Pons (tissue), 1 donor: ENCODE data around the gene UBAP1.
A peak's percentile ranks its signal among the peaks of the same experiment; 100 is the strongest.
"Not testable (repeated sequence)": the region's sequence is repeated elsewhere in the genome, so short reads cannot be mapped to it uniquely, and the experiment has no call there.

Source experiments
- DNase-seq: peaks from one replicate; pipeline ENCODE4 v3.0.0-alpha.2; 2016; ENCODE audit warnings: low spot score

UBAP1 gene

GRCh38 chr9:34226144-34226760, 47.4 kb downstream of the UBAP1 start:
- not testable (repeated sequence) for DNase-seq

DNA sequence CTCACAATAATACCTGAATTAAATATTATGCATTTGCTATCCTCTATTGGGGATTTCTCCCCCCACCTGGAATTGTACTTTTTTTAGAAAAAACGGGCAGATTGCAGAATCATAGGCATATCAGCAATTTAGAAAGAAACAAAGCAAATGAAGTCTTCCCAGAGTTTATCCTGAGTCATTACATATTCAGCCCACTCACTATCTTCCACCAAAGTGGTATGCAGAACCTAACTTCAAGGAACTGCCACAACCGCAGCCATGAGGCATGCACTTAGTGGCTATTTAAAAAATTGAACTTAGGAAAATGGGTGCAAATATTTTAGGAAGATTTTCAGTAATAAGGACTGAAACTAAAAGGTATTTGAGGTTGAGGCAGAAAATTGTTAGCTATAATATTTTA, 48.6 kb downstream of the UBAP1 start:
- no peak for DNase-seq

- DNase-seq, result no peak
These were observed 51.7 kb downstream of the UBAP1 start for GRCh38 chr9:34230556-34230955.

DNA sequence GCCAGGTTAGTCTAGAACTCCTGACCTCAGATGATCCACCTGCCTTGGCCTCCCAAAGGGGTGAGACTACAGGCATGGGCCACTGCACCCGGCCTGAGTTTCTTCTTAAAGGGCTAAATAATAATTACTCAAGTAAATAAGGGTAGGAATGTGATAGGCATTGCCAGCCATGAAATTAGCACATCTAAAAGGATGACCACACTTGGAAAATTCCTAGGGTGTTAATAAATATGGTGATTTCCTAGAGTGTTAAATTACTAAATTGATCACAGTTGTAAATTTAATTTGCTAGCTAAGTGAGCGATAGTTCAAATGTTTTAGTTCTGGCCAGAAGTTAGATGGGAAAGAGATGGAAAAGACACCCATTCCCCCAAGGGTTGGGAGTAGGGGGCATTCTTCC, 53.4 kb downstream of the UBAP1 start:
- no peak for DNase-seq

- DNase-seq, result no peak
These were observed 54.8 kb downstream of the UBAP1 start for GRCh38 chr9:34233672-34234071.

DNA sequence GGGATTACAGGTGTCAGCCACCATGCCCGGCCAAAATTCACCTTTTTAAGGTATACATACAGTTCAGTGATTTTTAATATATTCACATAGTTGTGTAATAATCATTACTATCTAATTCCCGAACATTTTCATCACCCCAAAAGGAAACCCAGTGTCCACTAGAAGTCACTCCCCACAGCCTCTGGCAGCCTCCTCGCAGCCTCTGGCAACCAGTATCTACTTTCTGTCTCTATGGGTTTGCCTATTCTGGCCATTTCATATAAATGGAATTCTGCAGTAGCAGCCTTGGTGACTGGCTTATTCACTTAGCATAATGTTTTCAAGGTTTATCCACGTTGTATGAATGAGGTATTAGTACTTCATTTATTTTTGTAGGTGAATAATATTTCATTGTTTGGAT, 59.0 kb downstream of the UBAP1 start:
- DNase-seq, result no peak

- no peak for DNase-seq
These were observed 61.2 kb downstream of the UBAP1 start for GRCh38 chr9:34240006-34240405.

GRCh38 chr9:34242830-34243229, 64.0 kb downstream of the UBAP1 start:
- peak; percentile 22 for DNase-seq

DNA sequence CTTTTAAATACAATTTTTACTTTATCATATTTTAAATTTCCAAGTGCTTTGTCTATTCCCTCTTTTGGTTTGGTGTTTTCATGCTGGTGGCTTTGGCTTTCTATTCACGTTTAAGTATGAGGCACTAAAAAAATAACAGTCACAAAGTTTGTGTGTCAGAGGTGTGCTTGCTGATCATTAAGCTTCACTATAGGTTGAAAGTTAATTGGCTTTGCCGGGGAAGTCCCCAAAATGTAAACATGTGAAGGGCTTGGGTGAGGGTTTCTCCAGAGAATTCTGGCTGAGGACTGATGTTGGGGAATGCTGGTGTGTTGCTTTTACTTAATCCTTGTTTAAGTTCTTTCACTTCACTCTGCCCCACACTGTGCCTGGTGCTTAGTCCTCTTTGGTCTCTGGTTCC, 66.4 kb downstream of the UBAP1 start:
- DNase-seq, result not testable (repeated sequence)

- no peak for DNase-seq
These were observed 67.6 kb downstream of the UBAP1 start for GRCh38 chr9:34246453-34246852.

DNA sequence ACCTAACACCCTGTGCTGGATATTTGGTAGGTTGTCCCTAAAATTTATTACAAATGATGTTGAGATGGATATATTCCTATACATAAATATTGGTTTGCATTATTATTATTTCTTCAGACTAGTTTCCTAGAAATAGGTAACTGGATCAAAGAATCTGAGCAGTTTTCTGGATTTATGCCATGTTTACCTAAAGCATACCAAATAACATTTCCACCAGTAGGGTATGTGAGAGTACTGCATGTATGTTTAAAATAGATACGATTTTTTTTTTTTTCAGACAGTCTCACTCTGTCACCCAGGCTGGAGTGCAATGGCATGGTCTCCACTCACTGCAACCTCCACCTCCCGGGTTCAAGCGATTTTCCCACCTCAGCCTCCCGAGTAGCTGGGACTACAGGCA, 68.9 kb downstream of the UBAP1 start:
- DNase-seq, result not testable (repeated sequence)

DNA sequence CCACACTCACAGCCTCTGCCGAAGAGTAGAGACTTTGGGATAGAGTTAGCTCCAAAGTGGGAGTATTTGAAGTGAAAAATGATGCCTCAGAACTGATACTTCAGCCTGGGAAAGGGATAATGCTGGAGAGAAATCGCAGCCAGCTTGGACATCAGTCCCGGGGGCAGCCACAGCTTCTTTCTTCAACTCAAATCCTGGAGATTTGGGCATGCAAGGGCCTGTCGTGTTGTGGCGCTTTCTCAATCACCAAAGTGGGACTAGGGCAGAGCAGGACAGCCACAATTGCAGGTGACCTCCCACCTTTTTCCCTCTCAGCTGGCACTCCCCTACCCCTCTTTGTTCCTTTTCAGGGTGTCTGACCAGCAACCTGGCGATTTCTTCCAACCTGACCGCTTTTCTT, 70.4 kb downstream of the UBAP1 start:
- no peak for DNase-seq

DNA sequence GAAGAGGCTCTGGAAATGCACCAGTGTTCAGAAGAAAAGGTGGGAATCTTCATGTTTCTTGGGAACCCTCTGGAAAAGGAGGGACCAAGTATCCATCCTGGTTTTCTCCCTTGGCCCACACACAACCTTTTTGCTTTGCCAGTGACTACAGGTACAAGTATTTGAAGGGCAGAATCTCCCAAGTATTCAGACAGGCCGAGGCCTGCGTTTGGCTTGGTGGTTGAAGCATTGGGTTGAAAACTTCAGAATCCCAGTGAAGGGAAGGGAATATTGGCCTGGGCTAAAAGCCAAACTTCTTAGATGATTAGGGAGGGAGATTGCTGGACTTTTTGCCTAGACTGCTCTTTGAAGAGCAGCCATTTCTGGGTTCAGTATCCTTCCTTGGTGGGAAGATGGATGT, 71.9 kb downstream of the UBAP1 start:
- no peak for DNase-seq

GRCh38 chr9:34252016-34252415, 73.2 kb downstream of the UBAP1 start:
- no peak for DNase-seq

DNA sequence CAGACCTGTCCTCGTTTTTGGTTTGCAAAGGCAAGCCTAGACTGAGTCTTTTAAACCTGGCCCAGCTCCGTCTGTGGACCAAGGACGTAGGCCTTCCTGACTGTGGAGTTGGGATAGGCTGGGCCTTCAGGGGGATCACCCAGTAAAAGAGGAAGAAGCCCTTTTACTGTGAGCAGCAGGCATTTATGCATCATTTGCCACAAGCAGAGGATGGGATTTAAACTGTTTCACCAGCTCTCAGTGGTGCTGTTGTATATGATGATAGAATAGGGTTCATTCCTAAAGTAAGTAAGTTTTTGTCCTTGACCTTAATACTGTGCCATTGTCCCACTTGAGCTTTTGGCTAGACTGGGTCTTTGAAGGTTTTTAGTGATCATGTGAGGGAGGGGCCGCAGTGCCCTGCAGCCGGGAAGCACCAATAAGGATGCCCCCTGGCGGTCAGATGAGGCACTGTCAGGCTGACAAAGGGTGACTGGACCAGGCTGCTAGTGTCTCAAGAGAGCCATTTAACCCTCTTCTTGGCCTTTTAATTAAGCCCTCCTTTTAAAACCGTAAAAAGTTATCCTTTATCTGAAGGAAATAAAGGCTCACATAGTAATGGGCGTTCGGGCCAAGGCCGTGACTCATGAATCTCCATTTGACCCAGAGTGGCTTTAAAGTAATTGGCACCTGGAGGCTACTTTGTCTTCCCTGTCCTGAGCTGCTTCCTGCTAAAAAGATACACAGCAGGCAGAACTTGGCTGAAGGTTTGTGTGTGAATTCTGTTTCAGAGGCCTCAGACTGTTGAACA, 74.0 kb downstream of the UBAP1 start:
- DNase-seq, result peak; percentile 69

- peak; percentile 78 for DNase-seq
These were observed 74.6 kb downstream of the UBAP1 start for GRCh38 chr9:34253460-34253837.

DNA sequence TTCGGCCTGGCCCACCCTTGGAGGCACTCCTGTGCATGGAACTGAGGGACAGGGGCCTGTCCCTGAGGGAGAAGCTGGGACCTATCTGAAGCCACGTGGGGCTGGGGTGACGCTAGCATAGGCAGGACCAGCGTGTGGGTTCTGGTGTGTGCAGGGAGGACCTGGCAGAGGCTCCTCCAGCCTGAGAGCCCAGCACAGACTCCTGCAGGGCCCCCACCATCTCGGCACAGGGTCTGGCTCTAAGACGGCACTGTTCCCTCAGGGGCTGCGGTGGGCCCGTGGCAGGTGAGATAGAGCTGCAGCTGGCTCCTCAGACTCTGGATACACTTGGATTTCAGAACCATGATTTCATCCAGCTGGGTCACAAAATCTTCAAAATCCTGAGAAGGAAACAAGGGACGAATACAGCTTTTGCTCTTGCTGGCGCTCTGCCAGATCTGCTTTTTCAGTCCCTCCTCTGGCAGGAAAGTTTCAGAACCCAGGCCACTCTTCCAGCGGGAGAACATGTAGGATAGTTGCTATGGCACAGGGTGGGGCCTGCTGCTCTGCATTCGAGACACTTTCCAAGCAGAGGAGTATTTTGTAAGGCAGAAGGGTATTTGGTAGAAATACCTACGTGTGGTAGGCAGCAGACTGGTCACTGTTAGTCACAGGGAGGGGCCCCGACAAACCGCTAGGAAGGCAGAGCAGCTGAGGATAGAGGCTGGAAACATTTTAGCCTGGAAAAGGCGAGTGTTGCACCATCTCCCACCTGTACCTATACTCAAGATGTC, 75.5 kb downstream of the UBAP1 start:
- no peak for DNase-seq

DNA sequence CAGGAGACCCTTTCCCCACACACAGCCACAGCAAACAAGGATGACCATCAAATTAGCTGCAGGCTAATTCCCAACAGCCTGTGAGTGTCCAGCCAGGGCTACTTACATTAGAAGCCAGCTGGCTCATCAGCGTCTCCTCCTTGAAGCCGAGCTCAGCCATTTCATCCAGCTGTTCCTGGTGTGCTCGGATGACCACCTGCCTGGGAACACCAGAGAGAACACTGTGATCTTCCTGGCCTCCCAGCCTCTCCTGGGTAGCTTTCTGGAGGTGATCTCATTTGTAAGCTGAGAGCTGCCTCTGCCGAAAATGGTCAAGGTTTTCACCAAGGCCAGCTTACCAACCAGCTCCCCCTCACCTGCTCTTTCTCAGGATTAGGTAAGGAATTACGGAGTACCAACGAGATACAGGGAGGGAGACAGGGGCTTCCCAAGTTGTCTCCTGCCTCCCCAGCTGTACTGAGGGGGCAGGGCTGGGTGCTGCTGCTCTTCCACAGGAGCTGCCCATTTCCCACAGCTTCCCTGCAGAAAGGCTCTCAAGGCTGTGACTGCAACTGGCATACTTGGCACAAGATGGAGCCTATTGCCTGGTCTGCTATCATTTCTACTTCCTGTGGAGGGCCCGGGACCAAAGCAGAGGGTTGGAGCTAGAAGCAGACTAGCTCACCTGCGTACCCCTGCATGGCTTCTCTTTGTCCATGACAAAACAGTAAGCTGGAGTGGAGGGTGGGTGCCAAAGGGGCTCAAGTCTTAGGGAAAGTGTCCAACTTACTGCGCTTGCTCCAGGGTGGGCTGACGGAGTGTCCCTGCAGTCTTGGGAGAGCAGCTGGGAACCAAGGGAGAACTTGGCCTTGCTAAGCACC, 76.4 kb downstream of the UBAP1 start:
- DNase-seq, result no peak

DNA sequence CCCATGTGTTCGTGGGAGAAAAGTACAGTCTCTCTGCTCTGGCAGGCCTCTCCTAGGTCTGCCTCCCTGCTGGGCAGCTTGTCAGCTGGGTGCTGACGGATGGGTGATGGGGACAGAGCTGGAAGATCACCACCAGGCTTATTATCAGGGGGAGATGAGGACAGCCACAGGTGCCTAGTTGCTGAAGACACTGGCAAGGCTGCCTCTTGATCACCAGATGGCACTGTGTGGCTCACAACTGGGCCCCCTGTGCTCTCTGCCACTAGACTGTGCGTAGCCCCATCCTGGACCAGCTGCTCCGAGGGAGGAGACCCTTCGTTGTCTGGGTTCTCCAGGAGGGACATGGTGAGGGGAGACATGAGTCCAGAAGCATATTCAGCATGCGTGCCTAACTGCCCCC, 77.3 kb downstream of the UBAP1 start:
- DNase-seq, result no peak

GRCh38 chr9:34256987-34257585, 78.2 kb downstream of the UBAP1 start:
- no peak for DNase-seq

DNA sequence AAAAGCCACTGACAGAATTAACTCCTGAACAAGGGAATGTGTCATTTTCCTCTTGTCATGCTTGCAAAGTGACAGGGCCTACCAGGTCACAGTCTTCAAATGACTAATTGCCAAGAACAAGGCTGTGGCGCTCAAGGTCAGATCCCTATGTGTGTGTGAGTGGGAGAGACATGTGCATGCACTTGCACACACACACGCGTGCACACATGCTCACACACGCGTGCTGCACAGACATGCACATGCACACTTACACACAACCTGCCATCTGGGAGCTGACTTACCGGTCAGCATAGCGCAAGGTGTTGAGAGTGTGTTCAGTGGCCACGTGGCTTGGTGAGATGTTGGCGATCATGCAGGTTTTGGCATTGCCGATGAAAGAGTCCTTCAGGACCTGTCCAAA, 80.5 kb downstream of the UBAP1 start:
- DNase-seq, result no peak

DNA sequence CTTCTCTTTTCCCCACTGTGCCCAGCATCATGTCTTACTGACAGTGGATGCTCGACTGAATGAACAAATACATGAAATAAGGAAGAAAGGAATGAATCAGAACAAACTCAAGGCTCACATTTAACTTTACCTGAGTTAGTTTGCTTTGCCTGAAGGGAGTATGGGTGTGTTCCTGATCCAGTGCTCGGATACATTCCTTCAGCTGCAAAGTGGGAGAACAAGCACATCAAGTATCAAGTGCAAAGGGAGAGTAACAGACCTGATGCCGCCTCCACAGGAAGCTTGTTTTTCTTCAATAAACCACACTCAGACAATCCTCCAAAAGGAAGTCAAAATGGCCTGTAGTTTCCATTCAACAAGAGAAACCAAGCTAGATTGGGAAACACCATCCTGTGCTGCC, 84.1 kb downstream of the UBAP1 start:
- no peak for DNase-seq
